ENCODE data around the gene GH2.

DNA sequence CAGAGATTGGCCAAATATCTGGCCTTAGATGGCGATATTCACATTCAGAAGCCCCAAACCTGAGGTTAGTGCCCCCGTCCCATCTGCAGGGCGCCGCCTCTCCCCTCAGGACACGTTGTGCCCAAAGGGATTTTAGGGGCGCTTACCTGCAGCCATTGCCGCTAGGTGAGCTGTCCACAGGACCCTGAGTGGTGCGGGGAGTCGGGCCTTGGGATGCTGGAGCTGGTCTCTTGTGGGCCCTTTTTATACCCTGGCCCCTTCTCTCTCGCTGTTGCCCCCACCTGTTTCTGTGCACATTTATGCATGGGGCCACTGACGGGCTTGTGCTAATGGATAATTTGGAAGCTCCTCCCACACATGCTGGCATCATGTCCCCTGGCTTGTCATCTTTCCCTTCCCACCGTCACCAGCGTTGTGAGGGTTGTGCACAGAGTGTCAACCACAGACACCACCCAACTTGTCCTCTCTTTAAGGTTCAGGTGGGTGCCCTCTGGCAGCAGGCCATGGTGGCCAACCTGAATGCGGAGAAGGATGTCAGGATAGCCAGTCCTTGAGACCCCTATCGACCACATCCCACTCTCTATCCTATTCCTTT lies 29.4 kb upstream of the GH2 start, which contains the start of gene CSHL1:
- TF ChIP-seq, protein P1, sequence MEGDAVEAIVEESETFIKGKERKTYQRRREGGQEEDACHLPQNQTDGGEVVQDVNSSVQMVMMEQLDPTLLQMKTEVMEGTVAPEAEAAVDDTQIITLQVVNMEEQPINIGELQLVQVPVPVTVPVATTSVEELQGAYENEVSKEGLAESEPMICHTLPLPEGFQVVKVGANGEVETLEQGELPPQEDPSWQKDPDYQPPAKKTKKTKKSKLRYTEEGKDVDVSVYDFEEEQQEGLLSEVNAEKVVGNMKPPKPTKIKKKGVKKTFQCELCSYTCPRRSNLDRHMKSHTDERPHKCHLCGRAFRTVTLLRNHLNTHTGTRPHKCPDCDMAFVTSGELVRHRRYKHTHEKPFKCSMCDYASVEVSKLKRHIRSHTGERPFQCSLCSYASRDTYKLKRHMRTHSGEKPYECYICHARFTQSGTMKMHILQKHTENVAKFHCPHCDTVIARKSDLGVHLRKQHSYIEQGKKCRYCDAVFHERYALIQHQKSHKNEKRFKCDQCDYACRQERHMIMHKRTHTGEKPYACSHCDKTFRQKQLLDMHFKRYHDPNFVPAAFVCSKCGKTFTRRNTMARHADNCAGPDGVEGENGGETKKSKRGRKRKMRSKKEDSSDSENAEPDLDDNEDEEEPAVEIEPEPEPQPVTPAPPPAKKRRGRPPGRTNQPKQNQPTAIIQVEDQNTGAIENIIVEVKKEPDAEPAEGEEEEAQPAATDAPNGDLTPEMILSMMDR (IDR thresholded peaks at IDR 0.05), result no peak
- no peak for TF ChIP-seq EZH2 (IDR thresholded peaks at IDR 0.05)
- TF ChIP-seq EZH2phosphoT487 (IDR thresholded peaks at IDR 0.05), result no peak
